GM18873 (cell line): ENCODE data around the gene ITIH2.
"Not testable (repeated sequence)": the region's sequence is repeated elsewhere in the genome, so short reads cannot be mapped to it uniquely, and the experiment has no call there.

Experiments
- ATAC-seq: cut with Tn5 transposase; IDR thresholded peaks from one replicate; pipeline ENCODE4 v1.9.1; 2021; ENCODE audit warnings: mild to moderate bottlenecking, moderate library complexity, moderate number of reproducible peaks; ENCODE audit not compliant: unreplicated experiment, low FRiP score

Gene ITIH2

GRCh38 chr10:7692368-7692767, 10.7 kb upstream of the ITIH2 start:
- ATAC-seq, result not testable (repeated sequence)

GRCh38 chr10:7693194-7693593, 9.9 kb upstream of the ITIH2 start:
- not testable (repeated sequence) for ATAC-seq

GRCh38 chr10:7696545-7696944, 6.6 kb upstream of the ITIH2 start:
- ATAC-seq, result no peak

GRCh38 chr10:7697426-7697825, 5.7 kb upstream of the ITIH2 start:
- ATAC-seq, result no peak

- no peak for ATAC-seq
Measured at GRCh38 chr10:7700577-7701125, 2.5 kb upstream of the ITIH2 start.

GRCh38 chr10:7701158-7701742, 1.9 kb upstream of the ITIH2 start:
- no peak for ATAC-seq

- no peak for ATAC-seq
Measured at GRCh38 chr10:7702288-7702812, 766 bp upstream of the ITIH2 start.

GRCh38 chr10:7704071-7705016, 1.2 kb downstream of the ITIH2 start:
- ATAC-seq, result no peak

GRCh38 chr10:7705341-7705740, 2.2 kb downstream of the ITIH2 start:
- ATAC-seq, result no peak

- ATAC-seq, result no peak
Measured at GRCh38 chr10:7706534-7707073, 3.5 kb downstream of the ITIH2 start.

- no peak for ATAC-seq
Measured at GRCh38 chr10:7707102-7707501, 4.0 kb downstream of the ITIH2 start.

GRCh38 chr10:7707858-7708622, 4.9 kb downstream of the ITIH2 start:
- ATAC-seq, result no peak

- no peak for ATAC-seq
Measured at GRCh38 chr10:7708832-7709231, 5.7 kb downstream of the ITIH2 start.

GRCh38 chr10:7710446-7710845, 7.3 kb downstream of the ITIH2 start:
- no peak for ATAC-seq

- not testable (repeated sequence) for ATAC-seq
Measured at GRCh38 chr10:7711075-7711474, 8.0 kb downstream of the ITIH2 start.

- ATAC-seq, result no peak
Measured at GRCh38 chr10:7715515-7715914, 12.4 kb downstream of the ITIH2 start.

GRCh38 chr10:7717767-7718166, 14.7 kb downstream of the ITIH2 start:
- ATAC-seq, result no peak

- ATAC-seq, result no peak
Measured at GRCh38 chr10:7718685-7719084, 15.6 kb downstream of the ITIH2 start.

GRCh38 chr10:7720478-7720877, 17.4 kb downstream of the ITIH2 start:
- ATAC-seq, result no peak

- no peak for ATAC-seq
Measured at GRCh38 chr10:7722927-7723529, 19.9 kb downstream of the ITIH2 start.
